DMS53 (cell line): ENCODE measurements around the gene CCND2.

Experiments
- DNase-seq: peaks from one replicate; lab custom pipeline; 2025; lab: John Stamatoyannopoulos, UW

Gene CCND2

DNA sequence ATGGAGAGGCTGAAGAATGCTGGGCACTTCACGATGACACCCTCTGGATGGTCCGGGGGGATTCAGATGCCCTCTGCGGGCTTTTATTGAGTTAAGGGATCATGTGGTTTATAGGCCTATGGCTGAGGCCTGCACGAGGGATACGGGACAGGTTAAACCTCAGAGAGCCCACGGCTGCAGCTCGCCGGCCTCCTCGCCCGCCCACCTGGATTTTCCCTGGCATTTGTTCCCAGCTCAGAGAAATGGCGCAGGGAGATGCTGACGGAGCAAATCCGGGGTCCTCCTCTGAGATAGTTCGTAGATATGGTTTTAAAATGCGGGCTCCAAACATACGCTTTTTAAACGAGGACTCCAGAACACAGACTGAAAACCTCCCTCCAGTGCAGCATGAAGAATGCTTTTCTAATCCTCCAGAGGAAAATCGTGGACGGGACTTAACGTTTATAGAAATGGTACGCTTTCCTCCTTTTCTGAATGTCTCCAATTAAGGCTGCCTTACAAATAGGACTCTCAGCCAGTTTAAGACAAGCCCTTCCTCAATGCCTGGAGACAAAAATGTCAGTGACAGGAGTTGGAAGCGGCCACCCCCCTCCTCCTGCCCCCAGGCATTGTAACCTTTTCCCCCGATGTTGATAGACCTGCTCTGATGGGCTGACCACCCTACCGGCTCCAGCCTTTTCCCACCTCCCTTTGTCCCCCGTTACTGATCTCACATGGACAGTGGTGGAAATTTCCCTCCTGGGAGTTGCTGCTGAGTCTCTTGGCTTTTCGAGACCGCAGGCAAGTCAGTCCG is 16.6 kb downstream of the CCND2 start:
- DNase-seq: no peak

DNA sequence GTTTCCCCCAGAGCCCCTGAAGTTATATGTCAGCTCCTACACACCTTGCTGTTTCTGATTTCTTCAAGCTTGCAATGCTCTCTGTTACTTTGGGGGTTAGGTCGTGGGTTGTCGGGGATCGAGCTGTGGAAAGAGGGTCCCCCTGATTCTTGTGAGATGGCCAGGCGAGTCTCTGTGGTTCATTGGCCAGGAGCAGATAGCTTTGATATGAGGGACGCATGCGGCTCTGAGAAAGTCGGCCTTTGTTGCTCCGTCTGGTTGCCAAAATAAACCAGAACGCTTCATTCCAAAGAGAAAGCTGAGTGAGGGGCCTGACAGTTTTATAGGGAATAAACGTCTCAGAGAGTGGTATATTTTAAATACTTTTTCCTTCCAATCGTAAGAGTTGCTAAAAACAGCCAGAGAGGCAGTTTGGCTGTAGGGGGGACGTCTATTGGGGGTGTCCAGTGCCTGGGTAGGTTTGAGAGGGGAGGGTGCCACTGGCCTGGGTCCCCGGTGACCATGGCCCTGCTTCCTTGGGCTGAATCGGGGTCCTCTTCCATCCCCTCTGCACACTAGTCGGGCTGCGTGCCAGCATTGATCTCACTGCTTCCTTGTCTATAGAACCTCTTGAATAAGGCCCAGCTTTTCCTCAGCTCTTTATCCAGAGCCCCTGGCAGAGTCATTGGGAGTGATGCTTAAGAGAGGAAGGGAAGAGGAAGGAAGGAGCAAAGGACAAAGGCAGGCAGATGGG is 18.9 kb downstream of the CCND2 start:
- DNase-seq: no peak

DNA sequence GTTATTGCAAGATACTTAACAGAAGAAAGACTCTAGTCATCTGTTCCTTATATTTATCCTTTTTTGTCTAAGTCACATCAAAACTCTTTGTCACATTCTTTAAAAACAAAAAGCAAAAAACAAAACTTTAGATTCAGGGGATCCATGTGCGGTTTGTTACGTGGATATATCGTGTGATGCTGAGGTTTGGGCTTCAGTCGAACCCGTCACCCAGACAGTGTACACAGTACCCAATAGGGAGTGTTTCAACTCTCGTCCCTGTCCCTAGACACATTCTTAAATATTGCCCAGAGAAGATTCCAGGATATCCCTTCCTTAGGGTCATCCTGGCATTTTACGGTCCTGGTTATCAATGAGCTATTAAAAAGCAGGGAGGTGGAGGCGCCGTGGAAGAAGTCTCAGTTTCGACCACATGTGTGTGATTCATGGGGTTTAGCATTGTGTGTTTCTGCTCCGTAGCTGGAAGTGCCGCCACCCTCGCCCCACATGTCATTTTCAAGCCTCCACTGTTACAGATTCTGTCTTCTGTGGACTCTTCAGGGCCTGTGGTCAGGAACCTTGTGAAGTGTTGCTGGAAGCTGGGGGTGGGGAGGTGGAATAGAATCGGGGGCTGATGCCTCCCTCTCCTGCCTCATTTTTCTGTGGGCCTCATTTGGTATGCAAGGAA is 19.9 kb downstream of the CCND2 start:
- no peak for DNase-seq

DNA sequence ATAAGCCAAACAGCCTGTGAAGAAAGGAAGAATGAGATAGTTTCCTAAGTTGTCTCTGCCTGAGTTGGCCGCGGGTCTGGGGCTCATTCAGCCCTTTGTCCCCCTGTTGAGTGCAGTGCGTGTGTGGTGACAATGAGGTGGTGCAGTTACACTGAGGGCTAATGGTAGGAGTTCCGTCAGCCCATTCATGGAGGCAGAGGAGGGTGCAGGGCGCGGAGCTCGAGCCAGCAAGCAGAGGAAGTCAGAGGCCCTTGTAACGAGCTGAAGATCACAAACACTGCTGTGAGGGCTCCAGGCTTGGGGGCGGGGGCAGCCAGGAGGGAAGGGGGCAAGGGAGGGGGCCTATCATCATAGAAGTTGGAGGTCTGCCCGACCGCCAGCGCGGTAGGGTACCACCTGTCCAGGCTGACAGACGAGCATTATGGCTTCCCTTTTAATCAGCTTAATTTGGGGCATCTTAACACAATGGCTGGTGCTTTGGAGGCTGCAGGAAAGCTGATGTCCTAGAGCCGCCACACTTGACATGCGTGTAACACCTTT is 20.5 kb downstream of the CCND2 start:
- DNase-seq: no peak

DNA sequence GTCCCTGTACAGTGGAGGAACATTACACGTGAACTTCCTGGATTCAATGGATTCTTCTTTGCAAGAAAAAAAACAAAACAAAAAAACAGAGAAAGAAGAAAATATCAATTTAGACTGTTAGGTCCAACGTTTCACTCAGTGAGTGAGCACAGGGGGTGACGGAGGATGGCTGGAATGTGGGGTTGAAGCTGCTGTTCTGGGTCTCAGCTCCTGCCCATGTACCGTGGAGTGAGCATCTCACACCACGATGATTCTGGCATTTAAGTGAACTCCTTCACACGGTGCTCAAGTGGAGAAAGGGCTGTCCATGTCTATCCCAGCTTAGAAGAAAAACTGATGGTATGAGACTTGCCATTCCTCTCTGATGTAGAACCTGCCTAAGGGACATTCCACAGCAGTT is 23.2 kb downstream of the CCND2 start:
- DNase-seq: no peak

DNA sequence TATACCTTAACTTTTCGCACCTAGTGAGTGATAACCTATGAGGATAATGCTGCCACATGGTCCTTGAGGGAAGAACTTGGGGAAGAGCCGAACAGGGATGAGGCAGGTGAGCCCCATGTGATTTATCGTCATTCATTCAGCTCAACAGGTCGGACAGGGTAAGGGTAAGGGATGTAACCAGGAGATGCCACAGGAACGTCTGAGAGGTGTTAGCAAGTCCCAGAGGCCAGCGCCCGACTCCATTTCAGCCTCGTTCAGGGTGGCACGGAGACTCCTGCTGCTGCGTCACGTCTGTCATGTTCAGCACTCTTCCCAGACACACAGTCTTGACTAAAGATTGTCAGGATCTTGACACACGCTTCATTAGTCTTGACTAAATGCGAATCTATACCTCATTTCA is 24.1 kb downstream of the CCND2 start:
- no peak for DNase-seq

DNA sequence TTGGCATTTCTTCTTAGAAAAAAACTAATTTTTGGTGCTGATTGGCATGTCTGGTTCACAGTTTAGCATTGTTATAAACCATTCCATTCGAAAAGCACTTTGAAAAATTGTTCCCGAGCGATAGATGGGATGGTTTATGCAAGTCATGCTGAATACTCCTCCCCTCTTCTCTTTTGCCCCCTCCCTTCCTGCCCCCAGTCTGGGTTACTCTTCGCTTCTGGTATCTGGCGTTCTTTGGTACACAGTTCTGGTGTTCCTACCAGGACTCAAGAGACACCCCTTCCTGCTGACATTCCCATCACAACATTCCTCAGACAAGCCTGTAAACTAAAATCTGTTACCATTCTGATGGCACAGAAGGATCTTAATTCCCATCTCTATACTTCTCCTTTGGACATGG is 27.3 kb downstream of the CCND2 start:
- DNase-seq: no peak

DNA sequence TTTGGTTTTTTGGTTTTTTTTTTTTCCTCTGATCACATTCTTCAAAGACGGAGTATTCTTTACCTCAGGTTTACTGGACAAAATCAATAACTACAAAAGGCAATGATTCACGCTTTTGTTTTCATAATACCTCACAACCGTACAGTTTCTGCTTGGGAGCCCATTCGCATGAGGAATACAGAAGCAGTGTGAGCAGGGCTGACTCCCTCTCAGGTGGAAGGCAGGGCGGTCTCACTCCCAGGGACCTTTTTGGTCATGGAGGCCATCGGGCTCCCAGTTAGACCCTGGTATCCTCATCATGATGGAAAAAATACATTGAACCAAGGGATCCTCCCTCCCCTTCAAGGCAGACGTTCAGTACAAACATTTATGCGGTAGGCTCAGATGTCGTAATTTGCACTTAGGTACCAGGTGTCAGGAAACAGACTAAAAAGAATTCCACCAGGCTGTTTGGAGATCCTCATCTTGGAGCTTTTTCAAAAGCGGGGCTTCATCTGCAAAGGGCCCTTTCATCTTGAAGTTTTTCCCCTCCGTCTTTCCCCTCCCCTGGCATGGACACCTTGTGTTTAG is 28.5 kb downstream of the CCND2 start:
- no peak for DNase-seq

DNA sequence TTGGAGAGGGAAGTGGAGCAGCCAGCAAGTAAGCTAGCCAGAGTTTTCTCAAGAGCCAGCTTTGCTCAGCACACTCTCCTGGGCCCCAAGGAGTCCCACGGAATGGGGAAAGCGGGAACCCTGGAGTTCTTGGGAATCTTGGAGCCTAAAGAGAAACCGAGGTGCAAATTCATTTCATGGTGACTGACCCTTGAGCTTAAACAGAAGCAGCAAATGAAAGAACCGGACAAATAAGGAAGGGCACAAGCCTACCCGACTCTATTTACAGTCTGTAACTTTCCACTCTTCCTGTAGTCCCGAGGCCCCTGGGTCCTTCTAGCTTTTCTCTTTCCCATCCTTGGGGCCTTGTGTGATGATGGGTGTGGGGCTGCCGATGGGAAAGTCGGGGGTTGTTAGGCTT is 29.3 kb downstream of the CCND2 start:
- DNase-seq: no peak

DNA sequence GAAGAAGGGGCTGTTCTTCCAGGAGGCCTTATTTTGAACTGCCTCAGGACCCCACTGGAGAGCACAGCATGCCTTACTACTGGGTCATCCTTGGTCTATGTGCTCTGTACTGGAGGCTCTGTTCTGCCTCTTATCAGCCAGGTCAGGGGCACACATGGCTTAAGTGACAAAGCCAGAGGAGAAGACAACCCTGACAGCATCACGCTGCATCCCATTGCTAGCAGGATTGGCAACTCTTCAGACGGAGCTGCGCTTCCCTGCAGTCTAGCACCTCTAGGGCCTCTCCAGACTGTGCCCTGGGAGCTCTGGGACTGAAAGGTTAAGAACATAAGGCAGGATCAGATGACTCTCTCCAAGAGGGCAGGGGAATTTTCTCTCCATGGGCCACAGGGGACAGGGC is 30.2 kb downstream of the CCND2 start:
- DNase-seq: no peak

DNA sequence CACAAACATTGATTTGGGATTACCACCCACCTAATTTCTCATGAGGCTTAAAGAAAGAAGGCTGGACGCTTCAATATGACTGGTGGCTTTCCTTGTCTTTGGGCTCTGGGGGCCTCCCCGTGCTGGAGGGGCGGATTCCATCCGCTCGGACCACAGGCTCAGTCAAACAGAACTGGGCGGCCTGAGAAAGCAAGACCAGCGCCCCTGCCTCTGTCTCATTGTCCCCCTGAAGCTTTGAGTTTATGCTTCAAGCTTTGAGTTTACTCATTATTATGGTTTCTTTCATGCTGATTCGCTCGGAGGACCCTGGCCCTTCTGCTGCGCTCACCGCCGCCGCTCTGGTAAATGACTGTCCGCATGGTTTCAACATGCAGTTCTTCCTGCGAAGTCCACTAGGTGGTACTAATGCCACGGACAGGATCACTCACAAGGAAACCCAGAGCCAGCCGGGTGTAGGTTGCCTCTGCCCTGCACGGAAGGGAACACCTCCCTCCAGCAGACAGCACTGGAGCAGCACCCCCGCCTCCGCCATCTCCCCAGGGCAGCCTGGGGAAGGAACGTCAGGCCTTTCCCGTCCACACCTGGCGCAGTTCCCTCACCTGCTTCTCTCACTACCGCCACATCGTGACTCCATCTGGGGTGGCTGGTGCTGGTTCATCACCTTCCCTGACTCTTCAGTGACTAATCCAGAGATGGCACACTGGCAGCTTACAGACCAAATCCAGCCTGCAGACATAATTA is 34.2 kb downstream of the CCND2 start:
- DNase-seq: peak; percentile 100

DNA sequence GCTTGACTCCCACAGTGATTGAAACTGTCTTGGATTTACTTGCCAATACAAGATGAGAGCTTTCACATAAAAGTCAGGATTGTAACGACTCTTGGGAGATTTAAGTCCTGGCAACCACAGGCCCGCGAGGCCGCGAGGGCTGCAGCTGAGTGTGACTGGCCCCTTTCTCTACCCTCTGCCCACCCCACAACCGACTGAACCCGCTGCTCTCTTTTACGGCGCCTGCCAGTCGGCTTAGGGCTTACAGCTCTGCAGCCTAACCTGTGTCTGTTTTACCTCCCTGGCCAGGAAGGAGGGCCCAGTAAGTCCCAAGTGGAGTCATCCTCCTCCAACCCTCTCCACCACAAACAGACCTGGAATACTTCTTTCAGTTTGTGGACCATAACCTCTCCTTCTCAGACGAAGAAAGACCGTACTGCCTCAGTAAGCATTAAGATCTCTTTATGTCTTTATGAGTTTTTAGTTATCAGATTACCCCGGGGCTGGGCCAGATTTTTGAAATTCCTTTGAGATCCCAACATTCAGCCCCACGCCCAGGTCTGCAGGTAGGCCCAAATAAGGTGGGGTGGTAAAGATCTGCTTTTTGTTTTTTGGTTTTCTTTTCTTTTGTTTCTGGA is 34.9 kb downstream of the CCND2 start:
- DNase-seq: no peak

DNA sequence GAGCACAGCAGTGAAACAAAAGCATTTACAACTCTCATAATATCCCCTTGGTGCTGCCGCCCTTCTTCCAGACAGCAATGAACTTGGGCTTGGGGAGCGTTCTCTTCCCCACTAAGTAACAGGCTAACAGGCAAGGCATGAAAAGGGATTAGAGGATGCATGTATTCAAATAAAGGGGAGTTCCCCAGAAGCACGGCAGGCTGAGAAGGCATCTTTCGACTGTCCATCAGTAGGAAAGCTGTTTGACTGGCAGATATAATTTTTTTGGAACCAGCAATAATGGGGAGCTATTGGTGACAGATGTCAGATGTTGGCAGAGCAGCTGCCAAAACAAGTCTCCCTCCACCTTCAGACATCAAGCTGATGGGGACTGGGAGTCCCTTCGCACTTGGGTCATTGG is 38.2 kb downstream of the CCND2 start:
- DNase-seq: no peak

DNA sequence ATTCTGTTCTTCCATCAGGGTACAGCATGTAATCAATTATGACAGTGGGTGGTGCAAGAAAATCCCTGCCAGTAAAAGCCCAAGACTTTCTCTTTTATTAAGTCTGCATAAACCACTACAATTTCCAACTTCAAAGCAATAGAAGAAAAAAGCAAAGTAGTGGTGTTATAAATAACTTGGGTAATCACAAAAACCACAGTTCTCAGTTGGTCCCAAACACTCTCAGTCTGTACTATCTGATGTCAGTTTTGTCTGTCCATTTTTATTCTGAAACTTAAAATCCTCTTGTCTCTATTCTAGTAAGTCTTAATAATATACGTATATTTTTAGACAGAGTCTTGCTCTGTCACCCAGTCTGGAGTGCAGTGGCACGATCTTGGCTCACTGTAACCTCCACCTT is 38.7 kb downstream of the CCND2 start:
- no peak for DNase-seq

DNA sequence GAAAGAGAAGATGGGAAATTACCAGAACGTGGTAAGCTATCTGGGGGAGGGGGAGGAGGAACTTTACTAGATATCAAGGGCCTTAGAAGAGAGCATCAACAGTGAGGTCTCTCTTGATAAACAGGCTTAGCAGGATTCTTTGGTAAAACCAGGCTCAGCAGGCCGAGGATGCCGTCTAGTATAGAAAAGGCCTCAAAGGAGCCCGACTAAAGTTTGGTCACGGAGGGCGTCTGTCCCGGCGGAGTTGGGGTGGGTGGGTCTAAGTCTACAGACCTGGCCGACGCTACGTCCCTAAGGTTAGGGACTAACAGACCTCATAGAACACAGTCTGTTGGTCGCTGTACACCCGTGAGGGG is 46.9 kb downstream of the CCND2 start:
- DNase-seq: peak; percentile 100

DNA sequence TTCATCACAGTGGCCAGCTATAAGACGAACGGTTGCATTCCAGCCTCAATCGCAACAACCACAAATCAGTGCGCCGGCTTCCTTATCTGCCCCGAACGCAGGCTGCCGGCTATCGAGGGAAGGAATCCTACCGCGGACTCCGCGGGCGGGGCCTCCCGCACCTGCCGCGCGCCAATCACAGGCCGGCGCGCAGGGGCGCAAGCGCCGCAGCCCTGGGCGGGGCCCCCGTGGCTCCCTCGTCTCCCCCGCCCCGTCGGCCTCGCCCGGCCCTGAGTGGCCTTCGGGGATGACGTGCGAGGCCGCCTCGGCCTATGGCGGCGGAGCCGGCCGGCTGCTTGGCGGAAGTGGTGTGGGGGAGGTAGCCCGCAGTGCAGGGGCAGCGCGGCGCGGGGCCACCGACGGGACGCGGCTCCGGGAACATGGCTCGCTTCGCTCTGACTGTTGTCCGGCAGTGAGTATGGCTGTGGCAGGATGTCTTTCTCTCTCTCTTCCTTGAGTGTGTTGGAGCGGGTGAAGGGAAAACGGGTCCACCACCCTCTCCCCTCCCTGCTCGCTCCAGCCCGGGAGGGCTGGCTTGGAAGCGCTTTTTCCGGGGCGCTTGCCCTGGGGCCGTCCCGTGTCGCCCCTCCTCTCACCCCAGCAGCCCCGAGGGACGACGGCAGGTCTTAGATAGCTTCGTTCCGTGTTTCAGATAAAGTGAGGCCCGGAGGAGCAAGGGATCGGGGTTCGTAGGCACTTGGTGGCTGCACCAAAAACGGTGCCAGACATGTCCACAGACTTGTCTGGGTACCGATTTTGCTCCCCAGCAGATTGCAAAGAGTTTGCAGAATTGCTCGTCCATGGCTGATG is 47.5 kb downstream of the CCND2 start, which contains the start of gene TIGAR:
Gene TIGAR (plus strand): TSS at position 361 of the 849 bp plus-strand sequence. CDS start 59 bp downstream, at position 420.
- peak; percentile 100 for DNase-seq

DNA sequence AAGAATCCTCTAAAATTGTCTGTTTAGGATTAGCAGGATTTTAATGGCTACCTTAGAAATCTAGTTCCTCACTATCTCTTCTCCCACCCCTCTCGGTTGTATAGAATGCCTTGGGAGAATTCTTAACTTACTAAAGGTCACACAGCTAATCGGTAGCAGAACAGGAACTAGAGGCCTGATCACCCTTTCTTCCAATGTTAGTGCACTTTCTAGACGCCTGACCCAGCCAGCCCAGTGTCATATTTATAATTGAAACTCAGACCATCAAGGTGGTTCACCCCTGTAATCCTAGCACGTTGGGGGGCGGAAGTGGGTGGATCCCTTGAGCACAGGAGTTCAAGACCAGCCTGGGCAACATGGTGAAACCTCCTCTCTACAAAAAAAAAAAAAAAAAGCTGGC is 49.2 kb downstream of the CCND2 start:
- DNase-seq: no peak
